GM20000 (cell line): ENCODE data around the gene FBXO11.
A peak's percentile ranks its signal among the peaks of the same experiment; 100 is the strongest.
"Not testable (repeated sequence)": the region's sequence is repeated elsewhere in the genome, so short reads cannot be mapped to it uniquely, and the experiment has no call there.

Experiments
- DNase-seq: peaks from one replicate; pipeline ENCODE4 v3.0.0; 2012; ENCODE audit warnings: low spot score
- CTCF ChIP-seq: IDR thresholded peaks from 2 replicates; pipeline ENCODE4 v1.5.1; 2012; ENCODE audit warnings: mild to moderate bottlenecking, control low read depth; ENCODE audit errors: extremely low read depth, missing control alignments

FBXO11 gene

GRCh38 chr2:47935071-47935470 lies 28.8 kb upstream of the FBXO11 start:
- DNase-seq = no peak
- TF ChIP-seq CTCF = no peak

- no peak for TF ChIP-seq CTCF
Measured at GRCh38 chr2:47918043-47918442, 11.7 kb upstream of the FBXO11 start.

GRCh38 chr2:47917276-47917961 lies 11.1 kb upstream of the FBXO11 start:
- TF ChIP-seq CTCF = no peak
- DNase-seq = no peak

More at GRCh38 chr2:47918043-47918442, 11.7 kb upstream of the FBXO11 start:
- DNase-seq = no peak

- DNase-seq = no peak
- no peak for TF ChIP-seq CTCF
Measured at GRCh38 chr2:47916412-47916811, 10.1 kb upstream of the FBXO11 start.

GRCh38 chr2:47910662-47911061 lies 4.4 kb upstream of the FBXO11 start:
- not testable (repeated sequence) for DNase-seq

- DNase-seq = no peak
- TF ChIP-seq CTCF = no peak
Measured at GRCh38 chr2:47908682-47909081, 2.4 kb upstream of the FBXO11 start.

- DNase-seq = no peak
- peak; percentile 7 for TF ChIP-seq CTCF
Measured at GRCh38 chr2:47907039-47907781, 912 bp upstream of the FBXO11 start.
